Activated B cell treated with CpG ODN at 0.5 μM for 24 hours (primary cell): ENCODE measurements around the gene CSNK1D. TPM values are rescaled to one million over a fixed set of nuclear protein-coding genes. Genes with fewer than 3 reads are reported as not detected.

Experiments used
- ATAC-seq: fragments of 200-7000 bp; cut with Tn5 transposase; one replicate; pipeline ENCODE4 v1.10.0; 2021; ENCODE audit warnings: low read depth, mild to moderate bottlenecking, moderate library complexity
- CTCF ChIA-PET: fragments of 350-600 bp; sonication (Branson Sonifier 250); formaldehyde crosslinking; loops from one replicate; lab custom pipeline; 2021; ENCODE audit warnings: antibody characterized with exemption; lab: Charles Lee
- POLR2A ChIA-PET: fragments of 350-600 bp; sonication (Branson Sonifier 250); formaldehyde crosslinking; loops from one replicate; lab custom pipeline; 2021; ENCODE audit warnings: antibody characterized with exemption; lab: Charles Lee
- DNase-seq: peaks from one replicate; pipeline ENCODE4 v3.0.0; 2022
- H3K27ac Mint-ChIP-seq: one replicate; pipeline ENCODE4 v1.8.0; 2020; ENCODE audit warnings: mixed read lengths
- H3K27me3 Mint-ChIP-seq: one replicate; pipeline ENCODE4 v1.8.0; 2021; ENCODE audit warnings: mixed read lengths
- H3K36me3 Mint-ChIP-seq: one replicate; pipeline ENCODE4 v1.8.0; 2021; ENCODE audit warnings: low read depth, mixed read lengths
- H3K4me1 Mint-ChIP-seq: one replicate; pipeline ENCODE4 v1.8.0; 2021; ENCODE audit warnings: mixed read lengths
- H3K4me3 Mint-ChIP-seq: one replicate; pipeline ENCODE4 v1.8.0; 2020; ENCODE audit warnings: mild to moderate bottlenecking, mixed read lengths
- H3K9me3 Mint-ChIP-seq: one replicate; pipeline ENCODE4 v1.8.0; 2020; ENCODE audit warnings: mixed read lengths
- intact Hi-C: fragments of 100-400 bp; cut with micrococcal nuclease; formaldehyde crosslinking; loops from one replicate; pipeline ENCODE4 v1.15.1; 2024
- total RNA-seq: library from RNA; stranded (reverse); gene quantifications from 2 replicates; pipeline ENCODE4 v1.2.3, GENCODE V29; 2022
- TF ChIP-seq, protein P1 (sequence below): fragments of 200-600 bp; IDR thresholded peaks from one replicate; pipeline ENCODE4 v1.8.0; 2022; ENCODE audit warnings: antibody characterized with exemption, mild to moderate bottlenecking

The CSNK1D gene
- total RNA-seq, 1 donor from 2014 or later, result 170 TPM

DNA sequence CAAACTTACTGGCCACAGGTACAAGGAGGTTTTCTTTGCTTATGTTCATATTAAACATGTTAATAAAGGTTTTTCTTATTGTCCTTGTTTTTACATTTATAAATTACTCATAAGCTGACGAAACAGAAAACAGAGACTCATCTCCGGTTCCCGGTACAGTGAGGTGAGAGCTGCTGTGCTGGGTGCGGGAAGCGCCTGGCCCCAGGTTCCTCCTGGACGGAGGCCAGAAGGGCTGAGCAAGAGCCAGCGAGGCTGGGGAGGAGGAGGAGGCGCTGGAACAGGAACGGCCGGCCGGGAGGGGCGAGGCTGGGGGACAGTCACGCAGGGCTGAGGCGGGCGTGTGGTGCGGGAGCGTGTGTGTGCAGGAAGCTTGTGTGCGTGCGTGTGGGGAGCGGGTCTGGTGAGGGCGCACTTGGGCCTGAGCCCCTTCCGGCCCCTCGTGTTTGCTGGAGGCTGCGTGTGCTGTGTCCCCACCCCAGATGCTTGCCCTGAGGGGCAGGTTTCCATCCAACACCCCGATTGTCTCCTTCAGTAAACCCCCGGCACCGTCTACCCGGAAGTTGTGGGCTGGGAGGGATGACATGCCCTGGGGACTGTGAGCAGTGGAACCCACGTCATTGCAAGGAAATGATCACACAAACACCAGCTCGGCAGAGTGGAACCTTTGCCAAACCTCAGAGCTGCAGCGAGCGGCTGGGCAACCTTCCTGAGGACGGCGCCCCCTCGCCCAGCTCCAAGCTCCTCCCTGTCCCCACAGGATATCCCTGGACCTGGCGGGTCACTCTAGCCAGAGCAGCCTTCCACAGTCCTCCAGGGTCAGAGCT is 24.4 kb upstream of the CSNK1D start:
- ChIA-PET POLR2A (interaction anchor here (0.6 to 5.8 kb wide), 35 partner anchors 9 to 1843 kb away, joined by 3 to 100 read pairs (median 6); partner anchors contain the start of genes CCDC57, CD7, CSNK1D and DCXR), CTCF (interaction anchor here (0.8 to 7.2 kb wide), 5 partner anchors 24 to 370 kb away, joined by 3 to 58 read pairs (median 7); partner anchors contain the start of gene MAFG)
- TF ChIP-seq, protein P1, sequence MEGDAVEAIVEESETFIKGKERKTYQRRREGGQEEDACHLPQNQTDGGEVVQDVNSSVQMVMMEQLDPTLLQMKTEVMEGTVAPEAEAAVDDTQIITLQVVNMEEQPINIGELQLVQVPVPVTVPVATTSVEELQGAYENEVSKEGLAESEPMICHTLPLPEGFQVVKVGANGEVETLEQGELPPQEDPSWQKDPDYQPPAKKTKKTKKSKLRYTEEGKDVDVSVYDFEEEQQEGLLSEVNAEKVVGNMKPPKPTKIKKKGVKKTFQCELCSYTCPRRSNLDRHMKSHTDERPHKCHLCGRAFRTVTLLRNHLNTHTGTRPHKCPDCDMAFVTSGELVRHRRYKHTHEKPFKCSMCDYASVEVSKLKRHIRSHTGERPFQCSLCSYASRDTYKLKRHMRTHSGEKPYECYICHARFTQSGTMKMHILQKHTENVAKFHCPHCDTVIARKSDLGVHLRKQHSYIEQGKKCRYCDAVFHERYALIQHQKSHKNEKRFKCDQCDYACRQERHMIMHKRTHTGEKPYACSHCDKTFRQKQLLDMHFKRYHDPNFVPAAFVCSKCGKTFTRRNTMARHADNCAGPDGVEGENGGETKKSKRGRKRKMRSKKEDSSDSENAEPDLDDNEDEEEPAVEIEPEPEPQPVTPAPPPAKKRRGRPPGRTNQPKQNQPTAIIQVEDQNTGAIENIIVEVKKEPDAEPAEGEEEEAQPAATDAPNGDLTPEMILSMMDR, result no peak
- peak; percentile 81 for DNase-seq
- peak; percentile 75 for ATAC-seq
- peaks cover 76% of the 10 kb centered on the region for H3K4me1 Mint-ChIP-seq
- no peaks in the 10 kb centered on the region for H3K27me3 Mint-ChIP-seq
- no peaks in the 10 kb centered on the region for H3K9me3 Mint-ChIP-seq
- intact Hi-C loops, result loop anchor here (1.0 to 10.0 kb wide), 7 partner anchors 23 to 263 kb away; partner anchors contain the start of genes CCDC57, CSNK1D, DCXR and FASN
- peaks cover 4% of the 10 kb centered on the region for H3K36me3 Mint-ChIP-seq
- peak overlapping the region; percentile 97 for H3K4me3 Mint-ChIP-seq
- peak overlapping the region; percentile 100 for H3K27ac Mint-ChIP-seq

DNA sequence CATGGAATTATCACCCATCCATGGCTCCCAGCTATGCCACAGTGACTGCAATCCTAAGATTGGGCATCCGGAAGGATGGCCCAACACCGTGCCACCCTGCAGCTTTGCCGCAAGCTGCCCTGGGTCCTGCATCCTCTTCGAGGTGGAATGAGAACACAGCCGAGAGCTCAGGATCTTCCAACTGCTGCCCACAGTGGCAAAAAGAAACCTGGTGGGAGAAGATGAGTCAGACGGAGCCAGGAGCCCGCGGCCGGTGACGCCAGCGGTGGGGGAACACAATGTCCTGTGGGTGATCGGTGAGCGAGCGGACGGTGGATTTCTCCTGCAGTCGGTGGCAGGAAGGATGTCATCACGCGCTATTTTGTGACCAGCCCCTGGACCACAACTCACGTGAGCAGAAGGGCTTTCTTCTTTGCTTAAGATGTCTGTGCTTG is 23.8 kb upstream of the CSNK1D start:
- Mint-ChIP-seq H3K36me3 (peaks cover 9% of the 10 kb centered on the region), H3K27me3 (no peaks in the 10 kb centered on the region), H3K9me3 (no peaks in the 10 kb centered on the region), H3K4me3 (peak overlapping the region; percentile 97), H3K4me1 (peaks cover 79% of the 10 kb centered on the region), H3K27ac (peak overlapping the region; percentile 100)
- CTCF ChIA-PET, result interaction anchor here (0.8 to 7.2 kb wide), 4 partner anchors 24 to 91 kb away, joined by 3 to 58 read pairs (median 6); no protein-coding TSS in a partner anchor
- DNase-seq (peak; percentile 76), ATAC-seq (peak; percentile 12)
- POLR2A ChIA-PET, result interaction anchor here (0.6 to 5.8 kb wide), 31 partner anchors 8 to 1294 kb away, joined by 3 to 100 read pairs (median 8); partner anchors contain the start of genes CCDC57, CD7, CSNK1D and DCXR
- intact Hi-C loops, result loop anchor here (1.0 to 10.0 kb wide), 3 partner anchors 198 to 262 kb away; partner anchors contain the start of genes DCXR, FASN and RAC3
- TF ChIP-seq, protein P1, result no peak

DNA sequence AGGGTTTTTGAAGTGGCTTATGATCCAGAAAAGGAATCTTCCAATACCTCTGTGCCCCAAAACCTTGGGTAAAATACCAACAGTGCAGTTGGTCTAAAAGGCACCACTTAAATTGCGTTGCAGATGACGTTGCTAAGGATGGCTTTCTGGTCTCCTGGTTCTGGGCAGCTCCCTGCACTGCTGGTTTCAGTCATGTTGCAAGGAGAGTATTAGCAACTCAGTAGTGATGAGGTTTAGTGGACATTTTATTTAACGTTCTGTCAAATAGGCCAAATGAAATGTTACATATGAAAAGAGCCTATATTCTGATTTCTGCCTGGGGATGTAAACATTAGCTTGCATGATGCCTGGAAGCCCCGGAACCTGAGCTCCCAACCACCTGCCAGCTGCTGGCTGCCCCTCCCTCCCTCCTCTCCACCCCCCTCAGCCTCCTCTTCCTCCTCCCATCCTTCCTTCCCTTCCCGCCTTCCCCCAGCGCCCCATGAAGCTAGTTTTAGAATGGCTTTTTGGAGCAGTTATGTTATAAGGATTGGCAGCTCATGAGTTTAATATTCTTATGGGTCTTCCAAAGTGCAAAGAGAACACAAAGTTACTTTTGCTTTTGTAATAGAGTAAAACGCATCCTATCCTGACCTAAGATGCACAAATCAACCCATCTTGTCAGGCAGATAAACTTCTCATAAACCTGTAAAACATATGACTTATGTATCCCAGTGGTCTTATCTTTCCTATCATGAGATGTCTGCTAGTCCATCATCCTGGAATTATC is 23.2 kb upstream of the CSNK1D start:
- Mint-ChIP-seq H3K4me1 (peaks cover 76% of the 10 kb centered on the region), H3K9me3 (no peaks in the 10 kb centered on the region), H3K27ac (peak overlapping the region; percentile 100), H3K27me3 (no peaks in the 10 kb centered on the region), H3K36me3 (peaks cover 9% of the 10 kb centered on the region), H3K4me3 (peak overlapping the region; percentile 97)
- ATAC-seq (no peak), DNase-seq (no peak)
- intact Hi-C loops, result loop anchor here (1.0 to 10.0 kb wide), 3 partner anchors 198 to 262 kb away; partner anchors contain the start of genes DCXR, FASN and RAC3
- POLR2A ChIA-PET, result interaction anchor here (0.6 to 5.8 kb wide), 22 partner anchors 8 to 1294 kb away, joined by 3 to 100 read pairs (median 8); partner anchors contain the start of genes CCDC57, CD7, CSNK1D and DCXR
- TF ChIP-seq, protein P1, result no peak
- CTCF ChIA-PET, result interaction anchor here (0.8 to 1.2 kb wide), 2 partner anchors 61 to 91 kb away, joined by 3 to 6 read pairs; no protein-coding TSS in a partner anchor

DNA sequence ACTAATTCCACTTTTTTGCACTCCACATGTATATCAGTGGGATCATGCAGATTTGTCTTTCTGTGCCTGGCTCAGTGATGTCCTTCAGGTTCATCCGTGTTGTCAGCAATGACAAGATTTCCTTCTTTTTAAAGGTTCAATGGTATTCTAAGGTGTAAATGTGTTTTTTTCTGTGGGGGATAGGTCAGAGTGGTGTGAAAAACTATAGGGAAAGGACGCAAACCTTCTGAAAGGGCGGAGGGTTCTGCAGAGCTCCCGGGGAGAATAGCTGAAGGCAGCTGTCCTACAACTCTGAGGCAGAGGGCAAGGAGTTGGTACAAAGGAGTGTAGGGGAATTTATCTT is 21.9 kb upstream of the CSNK1D start:
- POLR2A ChIA-PET, result interaction anchor here (5.8 kb wide), 1 partner anchor 21 kb away, joined by 100 read pairs; the partner anchor contains the start of gene CSNK1D
- CTCF ChIA-PET, result no interaction called here
- H3K27ac Mint-ChIP-seq, result peak overlapping the region; percentile 2
- intact Hi-C loops, result loop anchor here (10.0 kb wide), 2 partner anchors 199 to 261 kb away; partner anchors contain the start of genes DCXR and RAC3
- H3K4me3 Mint-ChIP-seq, result no peak overlapping the region
- no peaks in the 10 kb centered on the region for H3K9me3 Mint-ChIP-seq
- ATAC-seq, result no peak
- no peak for DNase-seq
- H3K36me3 Mint-ChIP-seq, result peaks cover 9% of the 10 kb centered on the region
- H3K27me3 Mint-ChIP-seq, result no peaks in the 10 kb centered on the region
- TF ChIP-seq, protein P1, result no peak
- H3K4me1 Mint-ChIP-seq, result peaks cover 68% of the 10 kb centered on the region
